Measurements from ENCODE around the gene DPP6. TPM values are rescaled to one million over a fixed set of nuclear protein-coding genes. Genes with fewer than 3 reads are reported as not detected.

DPP6 gene
- total RNA-seq, 1 donor from 2014 or later = not detected

GRCh38 chr7:154475864-154476263, 423.7 kb downstream of the DPP6 start:
- no peak for TF ChIP-seq CTCF (IDR thresholded peaks at IDR 0.05)
- intact Hi-C loops (cut with micrococcal nuclease) = no loop called here
- CTCF ChIA-PET = no interaction called here
- H3K4me3 Mint-ChIP-seq = no peak overlapping the region
- no peaks in the 10 kb centered on the region for H3K4me1 Mint-ChIP-seq
- ATAC-seq (ENCODE audit: low read depth) = no peak
- no peaks in the 10 kb centered on the region for H3K27me3 Mint-ChIP-seq
- POLR2A ChIA-PET = no interaction called here
- H3K9me3 Mint-ChIP-seq = peaks cover 3% of the 10 kb centered on the region
- no peak for DNase-seq
- no peak overlapping the region for H3K27ac Mint-ChIP-seq
- no peaks in the 10 kb centered on the region for H3K36me3 Mint-ChIP-seq (ENCODE audit: low read depth)

GRCh38 chr7:154480817-154481216, 428.6 kb downstream of the DPP6 start:
- Mint-ChIP-seq H3K4me1 (no peaks in the 10 kb centered on the region), H3K4me3 (no peak overlapping the region), H3K9me3 (no peaks in the 10 kb centered on the region), H3K27ac (no peak overlapping the region), H3K27me3 (no peaks in the 10 kb centered on the region), H3K36me3 (ENCODE audit: low read depth) (no peaks in the 10 kb centered on the region)
- CTCF ChIA-PET = no interaction called here
- POLR2A ChIA-PET = no interaction called here
- ATAC-seq (ENCODE audit: low read depth) (no peak), DNase-seq (no peak)
- intact Hi-C loops (cut with micrococcal nuclease) = no loop called here
- TF ChIP-seq CTCF (IDR thresholded peaks at IDR 0.05) = no peak

GRCh38 chr7:154482863-154483262, 430.7 kb downstream of the DPP6 start:
- intact Hi-C loops (cut with micrococcal nuclease) = no loop called here
- no peaks in the 10 kb centered on the region for H3K9me3 Mint-ChIP-seq
- no peak overlapping the region for H3K4me3 Mint-ChIP-seq
- no peak for TF ChIP-seq CTCF (IDR thresholded peaks at IDR 0.05)
- H3K36me3 Mint-ChIP-seq (ENCODE audit: low read depth) = no peaks in the 10 kb centered on the region
- DNase-seq (no peak), ATAC-seq (ENCODE audit: low read depth) (no peak)
- H3K4me1 Mint-ChIP-seq = no peaks in the 10 kb centered on the region
- ChIA-PET POLR2A (no interaction called here), CTCF (no interaction called here)
- H3K27me3 Mint-ChIP-seq = no peaks in the 10 kb centered on the region
- no peak overlapping the region for H3K27ac Mint-ChIP-seq

- H3K4me1 Mint-ChIP-seq = no peaks in the 10 kb centered on the region
- intact Hi-C loops (cut with micrococcal nuclease) = no loop called here
- no peak for ATAC-seq (ENCODE audit: low read depth)
These were observed 432.2 kb downstream of the DPP6 start for GRCh38 chr7:154484406-154484805.

GRCh38 chr7:154484943-154485342, 432.7 kb downstream of the DPP6 start:
- Mint-ChIP-seq H3K9me3 (peaks cover 3% of the 10 kb centered on the region), H3K27ac (no peak overlapping the region), H3K27me3 (no peaks in the 10 kb centered on the region), H3K36me3 (ENCODE audit: low read depth) (no peaks in the 10 kb centered on the region), H3K4me3 (no peak overlapping the region), H3K4me1 (no peaks in the 10 kb centered on the region)
- intact Hi-C loops (cut with micrococcal nuclease) = no loop called here
- no peak for ATAC-seq (ENCODE audit: low read depth)
- no peak for DNase-seq
- ChIA-PET POLR2A (no interaction called here), CTCF (no interaction called here)
- no peak for TF ChIP-seq CTCF (IDR thresholded peaks at IDR 0.05)

More at GRCh38 chr7:154484406-154484805, 432.2 kb downstream of the DPP6 start:
- Mint-ChIP-seq H3K9me3 (peaks cover 3% of the 10 kb centered on the region), H3K4me3 (no peak overlapping the region), H3K27ac (no peak overlapping the region), H3K27me3 (no peaks in the 10 kb centered on the region), H3K36me3 (ENCODE audit: low read depth) (no peaks in the 10 kb centered on the region)
- POLR2A ChIA-PET = no interaction called here
- DNase-seq = no peak
- TF ChIP-seq CTCF (IDR thresholded peaks at IDR 0.05) = no peak
- CTCF ChIA-PET = no interaction called here

Data from activated B cell treated with CpG ODN at 0.5 μM for 24 hours (primary cell).